Retina (tissue), 1 donor: ENCODE results near the gene PLAGL2.
A peak's percentile ranks its signal among the peaks of the same experiment; 100 is the strongest.

Experiments used
- DNase-seq: peaks from one replicate; pipeline ENCODE4 v3.0.0-alpha.2; 2016

The PLAGL2 gene

GRCh38 chr20:32231245-32231644 lies 23.7 kb upstream of the PLAGL2 start:
- DNase-seq: no peak

GRCh38 chr20:32230707-32231106 lies 23.2 kb upstream of the PLAGL2 start:
- no peak for DNase-seq

GRCh38 chr20:32229251-32229747 lies 21.8 kb upstream of the PLAGL2 start:
- no peak for DNase-seq

- no peak for DNase-seq
Measured at GRCh38 chr20:32227744-32228688, 20.5 kb upstream of the PLAGL2 start.

- DNase-seq: no peak
Measured at GRCh38 chr20:32227306-32227705, 19.8 kb upstream of the PLAGL2 start.

GRCh38 chr20:32226391-32226790 lies 18.8 kb upstream of the PLAGL2 start:
- DNase-seq: no peak

GRCh38 chr20:32224463-32224862 lies 16.9 kb upstream of the PLAGL2 start:
- DNase-seq: no peak

- no peak for DNase-seq
Measured at GRCh38 chr20:32218156-32218900, 10.8 kb upstream of the PLAGL2 start.

- no peak for DNase-seq
Measured at GRCh38 chr20:32216179-32217142, 8.9 kb upstream of the PLAGL2 start.

GRCh38 chr20:32215729-32216128 lies 8.2 kb upstream of the PLAGL2 start:
- no peak for DNase-seq

- no peak for DNase-seq
Measured at GRCh38 chr20:32215147-32215546, 7.6 kb upstream of the PLAGL2 start.

- DNase-seq: no peak
Measured at GRCh38 chr20:32213870-32214269, 6.3 kb upstream of the PLAGL2 start.

- no peak for DNase-seq
Measured at GRCh38 chr20:32209850-32210605, 2.5 kb upstream of the PLAGL2 start.

GRCh38 chr20:32208499-32209154 lies 1.1 kb upstream of the PLAGL2 start:
- DNase-seq: no peak

GRCh38 chr20:32206760-32207625 lies 550 bp downstream of the PLAGL2 start:
- peak; percentile 56 for DNase-seq

GRCh38 chr20:32205843-32206759 lies 1.4 kb downstream of the PLAGL2 start:
- DNase-seq: no peak

GRCh38 chr20:32205110-32205842 lies 2.3 kb downstream of the PLAGL2 start:
- no peak for DNase-seq
